RWPE2 (cell line): Measurements from ENCODE around the gene COX6A2.

Experiments used
- ATAC-seq: fragments of 200-7000 bp; cut with Tn5 transposase; 3 replicates; pipeline ENCODE4 v1.9.1; 2021; ENCODE audit warnings: low read depth
- DNase-seq: peaks from one replicate; pipeline ENCODE4 v3.0.0-alpha.2; 2020; ENCODE audit warnings: low spot score
- H3K27ac ChIP-seq: fragments of 450-650 bp; 2 replicates; pipeline ENCODE4 v1.5.1; 2017; ENCODE audit warnings: mild to moderate bottlenecking; ENCODE audit not compliant: poor library complexity, severe bottlenecking
- H3K27me3 ChIP-seq: fragments of 250-450 bp; sonication (Bioruptor Pico); 2 replicates; pipeline ENCODE4 v1.5.1; 2021; ENCODE audit warnings: mild to moderate bottlenecking, moderate library complexity; ENCODE audit not compliant: insufficient read depth, poor library complexity, severe bottlenecking
- H3K36me3 ChIP-seq: fragments of 250-450 bp; sonication (Bioruptor Pico); 2 replicates; pipeline ENCODE4 v1.5.1; 2020; ENCODE audit warnings: low read depth, mild to moderate bottlenecking, moderate library complexity
- H3K4me1 ChIP-seq: fragments of 250-450 bp; sonication (Bioruptor Pico); 2 replicates; pipeline ENCODE4 v1.5.1; 2021; ENCODE audit warnings: mild to moderate bottlenecking, moderate library complexity; ENCODE audit not compliant: insufficient read depth, poor library complexity, severe bottlenecking
- H3K4me3 ChIP-seq: fragments of 250-450 bp; sonication (Bioruptor Pico); 2 replicates; pipeline ENCODE4 v1.5.1; 2021; ENCODE audit warnings: mild to moderate bottlenecking, moderate library complexity; ENCODE audit not compliant: severe bottlenecking
- H3K9me3 ChIP-seq: fragments of 250-450 bp; sonication (Bioruptor Pico); 2 replicates; pipeline ENCODE4 v1.5.1; 2021; ENCODE audit warnings: mild to moderate bottlenecking, moderate library complexity; ENCODE audit not compliant: severe bottlenecking
- TF ChIP-seq, protein P1 (sequence below): fragments of 450-650 bp; IDR thresholded peaks from one replicate; pipeline ENCODE4 v1.5.1; 2017; ENCODE audit warnings: mild to moderate bottlenecking, moderate library complexity; ENCODE audit not compliant: poor library complexity, severe bottlenecking

Gene COX6A2

DNA sequence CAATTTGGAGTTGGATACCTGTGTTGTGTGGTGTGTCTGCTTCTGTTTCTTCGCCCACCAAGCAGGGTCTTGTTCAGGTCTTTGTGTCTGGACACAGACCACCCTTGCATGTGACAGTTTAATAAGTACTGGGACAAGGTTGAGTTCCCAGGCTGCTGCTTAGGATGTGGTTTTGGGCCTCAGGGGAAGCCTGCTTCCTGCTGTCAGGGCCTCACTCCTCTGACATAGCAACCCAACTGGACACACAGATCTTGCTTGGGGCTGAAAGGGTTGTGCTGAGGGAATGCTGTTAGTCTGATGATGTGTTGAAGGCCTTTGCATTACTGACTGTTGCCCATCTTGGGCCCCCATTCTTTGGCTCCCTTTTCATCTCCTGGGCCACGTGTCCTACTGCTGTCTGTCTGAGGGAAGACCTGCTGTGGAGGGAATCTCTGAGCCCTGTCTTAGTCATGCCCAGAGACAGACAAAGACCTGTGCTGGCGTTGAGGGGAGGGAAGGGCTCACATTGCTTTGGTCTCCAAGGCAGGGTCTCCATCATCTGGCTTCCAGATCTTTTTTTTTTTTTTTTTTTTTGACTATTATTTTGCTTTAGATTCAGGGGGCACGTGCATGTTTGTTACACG lies 39.1 kb upstream of the COX6A2 start:
- H3K27ac ChIP-seq = no peak overlapping the region
- 0 out of 2 replicates have a peak, but pooled peaks cover 3% of the 10 kb centered on the region for H3K36me3 ChIP-seq
- DNase-seq (no peak), ATAC-seq (no peak)
- no peak overlapping the region for H3K4me3 ChIP-seq
- H3K4me1 ChIP-seq = peaks cover 9% of the 10 kb centered on the region
- TF ChIP-seq, protein P1, sequence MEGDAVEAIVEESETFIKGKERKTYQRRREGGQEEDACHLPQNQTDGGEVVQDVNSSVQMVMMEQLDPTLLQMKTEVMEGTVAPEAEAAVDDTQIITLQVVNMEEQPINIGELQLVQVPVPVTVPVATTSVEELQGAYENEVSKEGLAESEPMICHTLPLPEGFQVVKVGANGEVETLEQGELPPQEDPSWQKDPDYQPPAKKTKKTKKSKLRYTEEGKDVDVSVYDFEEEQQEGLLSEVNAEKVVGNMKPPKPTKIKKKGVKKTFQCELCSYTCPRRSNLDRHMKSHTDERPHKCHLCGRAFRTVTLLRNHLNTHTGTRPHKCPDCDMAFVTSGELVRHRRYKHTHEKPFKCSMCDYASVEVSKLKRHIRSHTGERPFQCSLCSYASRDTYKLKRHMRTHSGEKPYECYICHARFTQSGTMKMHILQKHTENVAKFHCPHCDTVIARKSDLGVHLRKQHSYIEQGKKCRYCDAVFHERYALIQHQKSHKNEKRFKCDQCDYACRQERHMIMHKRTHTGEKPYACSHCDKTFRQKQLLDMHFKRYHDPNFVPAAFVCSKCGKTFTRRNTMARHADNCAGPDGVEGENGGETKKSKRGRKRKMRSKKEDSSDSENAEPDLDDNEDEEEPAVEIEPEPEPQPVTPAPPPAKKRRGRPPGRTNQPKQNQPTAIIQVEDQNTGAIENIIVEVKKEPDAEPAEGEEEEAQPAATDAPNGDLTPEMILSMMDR = no peak
- H3K9me3 ChIP-seq = no peaks in the 10 kb centered on the region
- H3K27me3 ChIP-seq = no peaks in the 10 kb centered on the region

DNA sequence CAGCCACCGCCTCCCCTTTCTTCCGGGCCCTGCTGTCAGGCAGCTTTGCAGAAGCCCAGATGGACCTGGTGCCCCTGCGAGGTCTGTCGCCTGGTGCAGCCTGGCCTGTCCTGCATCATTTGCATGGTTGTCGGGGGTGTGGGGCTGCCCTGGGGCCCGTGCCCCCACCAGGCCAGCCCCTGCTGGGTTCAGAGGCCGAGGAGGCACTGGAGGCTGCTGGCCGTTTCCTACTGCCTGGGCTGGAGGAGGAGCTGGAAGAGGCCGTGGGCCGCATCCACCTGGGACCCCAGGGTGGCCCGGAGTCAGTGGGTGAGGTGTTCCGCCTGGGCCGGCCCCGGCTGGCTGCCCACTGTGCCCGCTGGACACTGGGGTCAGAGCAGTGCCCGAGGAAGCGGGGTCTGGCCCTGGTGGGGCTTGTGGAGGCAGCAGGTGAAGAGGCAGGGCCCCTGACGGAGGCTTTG lies 38.3 kb upstream of the COX6A2 start:
- H3K36me3 ChIP-seq = 0 out of 2 replicates have a peak, but pooled peaks cover 3% of the 10 kb centered on the region
- H3K4me1 ChIP-seq = peaks cover 7% of the 10 kb centered on the region
- H3K9me3 ChIP-seq = no peaks in the 10 kb centered on the region
- H3K27ac ChIP-seq = no peak overlapping the region
- ATAC-seq = no peak
- no peak for DNase-seq
- no peak overlapping the region for H3K4me3 ChIP-seq
- no peaks in the 10 kb centered on the region for H3K27me3 ChIP-seq
- TF ChIP-seq, protein P1 = no peak

DNA sequence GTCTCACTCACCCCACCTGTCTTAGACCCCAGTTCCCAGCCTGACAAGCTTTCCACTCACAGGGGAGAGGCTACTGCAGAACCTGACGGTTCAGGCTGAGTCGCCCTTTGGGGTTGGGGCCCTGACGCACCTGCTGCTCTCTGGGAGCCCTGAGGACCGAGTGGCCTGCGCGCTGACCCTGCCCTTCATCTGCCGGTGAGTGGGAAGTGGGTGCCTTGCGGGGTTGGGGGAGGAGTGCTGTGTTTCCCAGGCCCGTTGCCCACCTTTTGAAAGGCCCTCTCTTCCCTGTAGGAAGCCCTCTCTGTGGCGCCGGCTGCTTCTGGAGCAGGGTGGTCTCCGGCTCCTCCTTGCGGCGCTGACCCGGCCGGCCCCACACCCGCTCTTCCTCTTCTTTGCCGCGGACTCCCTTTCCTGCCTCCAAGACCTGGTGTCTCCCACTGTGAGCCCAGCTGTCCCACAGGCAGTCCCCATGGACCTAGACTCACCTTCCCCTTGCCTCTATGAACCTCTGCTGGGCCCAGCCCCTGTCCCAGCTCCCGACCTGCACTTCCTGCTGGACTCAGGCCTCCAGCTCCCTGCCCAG lies 37.7 kb upstream of the COX6A2 start:
- TF ChIP-seq, protein P1 = no peak
- H3K27ac ChIP-seq = no peak overlapping the region
- no peaks in the 10 kb centered on the region for H3K9me3 ChIP-seq

DNA sequence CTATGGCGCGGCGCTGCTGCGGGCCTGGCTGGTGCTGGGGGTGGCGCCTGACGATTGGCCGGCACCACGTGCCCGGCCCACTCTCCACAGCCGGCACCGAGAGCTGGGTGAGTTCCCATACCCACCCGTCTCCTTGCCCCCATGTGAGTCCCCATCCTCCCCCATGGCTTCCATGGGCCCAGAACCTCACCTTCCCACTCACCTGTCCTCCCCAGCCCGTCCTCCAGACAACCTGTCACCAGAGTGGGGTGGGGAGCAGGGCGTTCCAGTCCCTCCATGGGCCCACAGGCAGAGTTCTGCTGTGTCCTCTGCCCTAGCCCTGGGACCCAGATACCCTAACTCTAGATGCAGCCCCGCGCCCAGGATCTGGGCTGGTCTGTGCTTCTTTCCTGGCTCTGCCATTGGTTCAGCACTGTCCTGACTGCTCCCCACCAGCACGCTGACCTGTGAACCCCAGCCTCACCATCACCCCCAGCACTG lies 36.7 kb upstream of the COX6A2 start:
- Histone ChIP-seq H3K4me3 (no peak overlapping the region), H3K36me3 (0 out of 2 replicates have a peak, but pooled peaks cover 3% of the 10 kb centered on the region), H3K4me1 (peaks cover 10% of the 10 kb centered on the region), H3K27ac (no peak overlapping the region), H3K27me3 (no peaks in the 10 kb centered on the region), H3K9me3 (no peaks in the 10 kb centered on the region)
- no peak for DNase-seq
- ATAC-seq = no peak
- TF ChIP-seq, protein P1 = no peak

More for the DNA sequence above, 37.7 kb upstream of the COX6A2 start:
- ATAC-seq = no peak
- 0 out of 2 replicates have a peak, but pooled peaks cover 3% of the 10 kb centered on the region for H3K36me3 ChIP-seq
- H3K4me3 ChIP-seq = no peak overlapping the region
- DNase-seq = no peak
- no peaks in the 10 kb centered on the region for H3K27me3 ChIP-seq
- H3K4me1 ChIP-seq = peaks cover 3% of the 10 kb centered on the region
